Small intestine (tissue), 16 donors: ENCODE data around the gene CHRM4. TPM values are rescaled to one million over a fixed set of nuclear protein-coding genes. Genes with fewer than 3 reads are reported as not detected.

ENCODE experiments used
- DNase-seq, 2 donors: peaks; one replicate each; pipeline versions ENCODE4 v3.0.0 to v3.0.0-alpha.2; 2013
- FAIRE-seq: peaks from 2 replicates; lab custom pipeline; 2012; peaks lifted over from hg19 to GRCh38; lab: Jason Lieb, UNC
- H3K27ac ChIP-seq, 3 donors: one replicate each; pipeline ENCODE4 v1.5.1; 2013; ENCODE audit warnings: low read length in 2 of 3, mild to moderate bottlenecking in 2 of 3, control low read depth in 1 of 3, inconsistent platforms in 1 of 3, low read depth in 1 of 3, moderate library complexity in 1 of 3
- H3K27me3 ChIP-seq, 3 donors: one replicate each; pipeline ENCODE4 v1.6.1; 2013; ENCODE audit warnings: low read length in 3 of 3, inconsistent platforms in 1 of 3; ENCODE audit not compliant: control insufficient read depth in 3 of 3, insufficient read depth in 3 of 3
- H3K36me3 ChIP-seq, 3 donors: one replicate each; pipeline ENCODE4 v1.6.1; 2013; ENCODE audit warnings: low read length in 3 of 3, inconsistent platforms in 1 of 3, low read depth in 1 of 3, mild to moderate bottlenecking in 1 of 3, moderate library complexity in 1 of 3; ENCODE audit not compliant: control insufficient read depth in 3 of 3, insufficient read depth in 2 of 3
- H3K4me1 ChIP-seq, 3 donors: one replicate each; pipeline ENCODE4 v1.6.1; 2013; ENCODE audit warnings: low read length in 2 of 3, inconsistent platforms in 1 of 3, low read depth in 1 of 3, mild to moderate bottlenecking in 1 of 3, moderate library complexity in 1 of 3; ENCODE audit not compliant: control insufficient read depth in 3 of 3, insufficient read depth in 2 of 3
- H3K4me3 ChIP-seq, 3 donors: one replicate each; pipeline ENCODE4 v1.5.1; 2013; ENCODE audit warnings: low read length in 3 of 3, control low read depth in 1 of 3, inconsistent platforms in 1 of 3, low read depth in 1 of 3, mild to moderate bottlenecking in 1 of 3, moderate library complexity in 1 of 3
- H3K9me3 ChIP-seq, 2 donors: one replicate each; pipeline ENCODE4 v1.6.1; 2013; ENCODE audit warnings: low read depth in 1 of 2, low read length in 1 of 2; ENCODE audit not compliant: control insufficient read depth in 2 of 2, insufficient read depth in 1 of 2
- WGBS, 3 donors: extraction: QIAGEN DNeasy Blood & Tissue Kit; methylation state at CpG; one replicate each; pipeline ENCODE4 v1.1.7; 2013; 5-methylcytosine and 5-hydroxymethylcytosine counted together
- long read RNA-seq, 10 donors: transcript quantifications; one replicate each; lab custom pipeline, GENCODE V29; 2026
- polyA plus RNA-seq, 4 donors: library from polyadenylated mRNA; stranded (reverse) in 3 of 4; unstranded in 1 of 4; fragments of 200-250 nt in 3 of 4; fragments of 120-200 nt in 1 of 4; gene quantifications; one replicate each; pipeline versions ENCODE4 v1.2.1 to v1.2.3, GENCODE V29; 2013
- donor health status: healthy with polysubstance abuse.
- donor health status: control.
- donor health status: control.
- donor health status: Bipolar disorder and iron deficiency.
- donor health status: healthy.

The CHRM4 gene
- 1 to 10 TPM in 3 of 4 donors, not detected in 1; 3.1 to 7.8 (median 5.8) TPM for polyA plus RNA-seq
- long read RNA-seq, donor 1, transcript CHRM4-201 (1 exons, 1,511 nt), result major isoform, 5 of 5 reads
- long read RNA-seq, donor 1, partial matches to known transcripts, result 0 of 5 reads
- long read RNA-seq, donor 1, other reads (novel, unspliced or antisense), result 0 of 5 reads
- long read RNA-seq, donor 2, result 0 reads
- long read RNA-seq, donor 3, result 0 reads
- long read RNA-seq, donor 4, result 0 reads
- long read RNA-seq, donor 5, partial matches to known transcripts, result 0 of 1 reads
- long read RNA-seq, donor 5, other reads (novel, unspliced or antisense), result 0 of 1 reads
- long read RNA-seq, donor 6, partial matches to known transcripts, result 0 of 1 reads
- long read RNA-seq, donor 6, other reads (novel, unspliced or antisense), result 0 of 1 reads
- long read RNA-seq, donor 7, result 0 reads
- long read RNA-seq, donor 8, result 0 reads
- long read RNA-seq, donor 9, result 0 reads
- long read RNA-seq, donor 10, partial matches to known transcripts, result 0 of 4 reads
- long read RNA-seq, donor 10, other reads (novel, unspliced or antisense), result 0 of 4 reads

DNA sequence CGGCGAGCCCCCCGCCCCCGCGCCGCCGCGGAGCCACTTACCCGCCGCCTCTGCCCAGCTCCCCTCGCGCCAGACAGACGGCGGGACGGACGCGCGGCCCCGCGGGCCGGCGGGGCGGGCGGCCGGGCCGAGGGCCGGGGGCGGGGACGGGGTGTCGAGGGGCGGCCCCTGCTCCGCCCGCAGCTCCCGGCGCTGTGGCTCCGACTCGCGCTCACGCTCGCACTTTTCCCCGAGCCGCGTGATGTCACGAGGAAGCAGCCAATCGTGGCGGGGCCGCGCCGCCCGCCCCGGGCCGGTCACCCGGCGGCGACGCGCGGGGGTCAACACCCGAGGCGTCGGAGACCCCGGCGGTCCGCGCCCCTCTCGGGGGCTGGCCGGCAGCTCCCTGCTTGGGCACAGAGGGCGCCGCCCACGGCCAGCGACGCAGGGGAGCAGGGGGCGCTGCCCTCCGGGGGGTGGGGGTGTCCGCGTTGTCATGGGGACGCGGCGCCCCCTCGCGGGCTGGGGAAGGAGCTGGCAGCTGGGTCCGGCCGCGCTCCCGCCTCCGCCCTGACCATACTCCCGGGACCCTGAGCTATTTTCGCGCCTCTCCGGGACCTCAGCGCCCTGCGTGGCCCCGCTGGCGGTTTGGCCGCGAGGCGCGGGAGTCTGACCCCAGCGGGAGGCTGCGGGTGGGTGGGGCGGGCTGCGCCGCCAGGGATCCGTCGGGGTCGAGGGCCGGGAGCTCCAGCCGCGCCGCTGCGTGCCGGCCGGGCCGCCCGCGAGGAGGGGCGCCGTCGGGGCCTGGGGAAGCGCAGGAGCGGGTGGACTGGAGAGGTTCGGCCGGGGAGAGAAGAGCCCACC lies at the start of gene CHRM4:
TSS of gene CHRM4 (minus strand) at position 199 of the 843 bp plus-strand sequence. CDS start 5,219 bp downstream, outside the sequence.
- H3K27ac ChIP-seq, result peak within 1 kb of the TSS in 1 of 3 donors; percentile 8
- H3K27me3 ChIP-seq, result peaks cover 3 to 46% (median 20%) of the 10 kb centered on the region in 3 donors
- DNase-seq (peak; percentile 50 to 73), FAIRE-seq (no peak)
- H3K9me3 ChIP-seq, result no peaks in the 10 kb centered on the region
- H3K4me3 ChIP-seq, result peak within 1 kb of the TSS; percentile 16 to 59 (median 48)
- 1 to 2% (median 1%) methylated on average over 53 to 123 of the region's 123 CpGs for WGBS, 3 donors
- H3K36me3 ChIP-seq, result peaks cover 0 to 17% (median 0%) of the 10 kb centered on the region in 3 donors
- peaks cover 3 to 38% (median 6%) of the 10 kb centered on the region in 3 donors for H3K4me1 ChIP-seq

DNA sequence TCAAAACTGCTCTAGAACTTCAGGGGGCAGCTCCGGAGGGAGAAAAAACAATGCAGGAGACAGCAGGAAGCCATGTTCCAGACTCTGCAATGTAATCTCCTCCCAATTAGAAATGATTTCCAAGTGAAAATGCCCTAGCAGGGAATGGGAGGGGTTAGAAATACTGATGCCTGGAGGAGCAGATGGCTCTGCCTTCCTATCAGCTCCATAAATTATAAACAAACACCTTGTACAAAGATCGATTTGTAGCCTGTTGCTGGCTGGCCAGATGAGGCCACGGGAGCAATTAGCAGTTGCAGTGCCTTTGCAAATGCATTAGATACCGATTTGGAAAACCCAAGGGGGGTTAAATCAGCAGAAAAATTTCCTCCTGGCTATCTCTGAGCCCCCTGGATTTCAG lies 46.6 kb upstream of the CHRM4 start:
- WGBS, 3 donors, result 9 to 42% (median 30%) methylated on average over 4 of the region's 4 CpGs
- FAIRE-seq (no peak), DNase-seq (peak; percentile 54 to 84)
- Histone ChIP-seq H3K4me1 (peaks cover 0 to 15% (median 0%) of the 10 kb centered on the region in 3 donors), H3K36me3 (peaks cover 0 to 34% (median 9%) of the 10 kb centered on the region in 3 donors), H3K27me3 (no peaks in the 10 kb centered on the region), H3K4me3 (no peak overlapping the region), H3K27ac (no peak overlapping the region), H3K9me3 (no peaks in the 10 kb centered on the region)

DNA sequence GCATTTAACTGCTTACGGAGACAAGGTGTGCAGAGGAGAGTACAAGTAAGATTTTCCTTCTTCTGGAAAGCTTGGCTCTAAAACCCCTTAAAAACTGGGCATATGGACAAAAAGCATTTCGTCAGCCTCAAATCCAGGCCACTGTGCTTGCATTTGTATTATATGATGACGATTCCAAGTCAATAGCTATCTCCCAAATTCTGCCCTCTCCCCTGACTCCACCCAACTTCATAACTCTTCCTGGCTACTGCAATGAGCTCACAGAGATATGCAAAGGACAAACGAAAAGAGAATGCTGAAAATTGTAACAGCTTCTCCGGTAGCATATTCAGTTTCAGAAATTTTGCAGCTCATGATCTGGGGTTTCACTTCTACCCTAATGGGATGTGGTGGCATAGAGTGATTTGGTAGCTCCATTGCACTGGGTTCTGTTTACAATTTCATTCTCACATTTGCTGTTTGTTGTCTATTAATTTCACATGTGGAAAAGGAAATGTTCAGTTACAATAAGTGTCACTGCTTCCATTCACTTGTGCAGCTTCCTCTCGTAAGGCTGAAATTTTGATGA lies 45.6 kb upstream of the CHRM4 start:
- H3K27me3 ChIP-seq, result no peaks in the 10 kb centered on the region
- H3K4me1 ChIP-seq, result peaks cover 0 to 15% (median 0%) of the 10 kb centered on the region in 3 donors
- 75 to 90% (median 82%) methylated on average over 6 of the region's 6 CpGs for WGBS, 3 donors
- no peaks in the 10 kb centered on the region for H3K9me3 ChIP-seq
- H3K27ac ChIP-seq, result no peak overlapping the region
- DNase-seq, result no peak
- H3K36me3 ChIP-seq, result peaks cover 0 to 34% (median 16%) of the 10 kb centered on the region in 3 donors
- H3K4me3 ChIP-seq, result no peak overlapping the region
- FAIRE-seq, result no peak

DNA sequence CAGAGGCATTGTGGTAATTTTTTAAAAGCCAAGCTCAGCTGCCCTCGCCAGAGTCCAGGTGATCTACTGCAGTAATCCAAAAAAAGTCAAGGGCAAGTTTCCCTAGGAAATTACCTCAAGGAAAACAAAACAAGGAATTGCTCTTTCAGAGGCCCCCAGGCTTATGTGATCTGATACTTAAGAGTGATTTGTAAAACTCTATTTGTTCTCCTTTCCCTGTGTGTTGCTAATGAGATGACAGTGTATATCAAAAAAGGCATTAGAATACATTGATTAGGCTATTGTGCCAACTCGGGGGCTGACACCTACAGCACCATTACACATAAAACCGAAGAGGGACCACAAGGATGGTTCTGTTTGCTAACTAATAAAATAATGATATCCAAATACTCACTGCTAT lies 44.5 kb upstream of the CHRM4 start:
- peaks cover 0 to 31% (median 15%) of the 10 kb centered on the region in 3 donors for H3K36me3 ChIP-seq
- H3K27me3 ChIP-seq, result no peaks in the 10 kb centered on the region
- DNase-seq, result no peak
- H3K4me3 ChIP-seq, result no peak overlapping the region
- H3K9me3 ChIP-seq, result no peaks in the 10 kb centered on the region
- peaks cover 0 to 15% (median 0%) of the 10 kb centered on the region in 3 donors for H3K4me1 ChIP-seq
- WGBS, 3 donors, result 81 to 85% (median 82%) methylated on average over 3 of the region's 3 CpGs
- FAIRE-seq, result no peak
- H3K27ac ChIP-seq, result no peak overlapping the region

DNA sequence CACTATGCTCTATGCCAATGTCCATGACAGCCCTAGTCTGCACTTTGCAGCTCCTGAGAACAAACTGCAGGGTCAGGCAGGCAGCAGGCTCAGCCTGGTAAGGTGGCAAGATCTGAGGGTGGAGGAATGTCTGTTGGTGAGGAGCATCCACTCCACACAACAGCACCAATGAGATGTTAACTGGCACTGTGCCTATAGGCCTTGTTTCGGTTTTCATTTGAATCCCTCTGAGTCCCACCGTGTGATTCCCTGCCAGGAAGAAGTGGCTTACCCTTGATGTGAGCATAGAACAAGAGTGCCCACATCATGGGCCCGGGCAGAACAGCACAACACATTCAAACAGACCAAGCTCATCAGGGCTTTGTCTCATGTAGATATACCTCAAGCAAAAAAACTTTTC lies 44.1 kb upstream of the CHRM4 start:
- no peak for FAIRE-seq
- Histone ChIP-seq H3K4me3 (no peak overlapping the region), H3K27me3 (no peaks in the 10 kb centered on the region), H3K27ac (no peak overlapping the region), H3K36me3 (peaks cover 0 to 34% (median 15%) of the 10 kb centered on the region in 3 donors), H3K4me1 (peaks cover 0 to 15% (median 0%) of the 10 kb centered on the region in 3 donors), H3K9me3 (no peaks in the 10 kb centered on the region)
- WGBS, 3 donors, result 44 to 50% (median 49%) methylated on average over 3 of the region's 3 CpGs
- DNase-seq, result peak in 1 of 2 donors; percentile 41

DNA sequence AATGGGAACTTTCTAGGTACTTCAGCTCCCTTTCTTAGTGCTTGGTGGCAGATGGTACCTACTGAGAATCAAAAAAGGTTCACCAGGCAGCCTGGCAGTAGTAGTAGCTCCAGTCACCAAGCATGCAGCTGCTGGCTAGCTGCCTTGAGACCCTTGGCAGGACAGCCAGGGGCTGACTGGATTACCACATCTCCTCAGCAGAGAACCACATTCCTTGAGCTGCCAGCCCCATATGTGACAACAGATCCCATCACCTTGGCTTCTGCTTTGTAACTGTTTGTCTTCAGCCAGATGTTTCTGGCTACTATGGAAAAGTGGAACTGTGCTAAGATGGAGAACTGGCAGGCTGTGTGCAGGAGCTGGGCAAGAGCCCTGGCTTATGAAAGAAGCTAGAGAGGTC lies 39.6 kb upstream of the CHRM4 start:
- Histone ChIP-seq H3K4me3 (no peak overlapping the region), H3K4me1 (no peaks in the 10 kb centered on the region), H3K27me3 (no peaks in the 10 kb centered on the region), H3K36me3 (peaks cover 1 to 40% (median 21%) of the 10 kb centered on the region in 3 donors), H3K27ac (no peak overlapping the region), H3K9me3 (no peaks in the 10 kb centered on the region)
- FAIRE-seq (no peak), DNase-seq (no peak)

DNA sequence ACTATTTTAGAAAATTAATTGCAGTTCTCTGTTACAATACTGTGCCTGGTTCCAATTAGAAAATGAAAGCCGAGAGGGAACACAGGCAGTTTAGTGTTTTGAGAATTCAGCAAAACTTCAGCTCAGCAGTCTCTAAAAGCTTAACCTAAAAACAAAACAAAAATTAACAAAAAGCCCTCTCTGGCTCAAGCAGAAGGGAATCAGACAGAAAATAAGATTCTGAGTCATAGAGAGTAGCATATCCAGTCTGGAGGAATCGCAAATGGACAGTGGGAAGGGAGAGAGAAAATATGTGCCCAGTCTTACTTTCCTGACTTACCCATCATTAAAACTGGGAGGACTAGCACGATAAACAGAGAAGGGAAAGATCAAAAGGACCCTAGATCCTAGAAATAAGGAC lies 38.1 kb upstream of the CHRM4 start:
- Histone ChIP-seq H3K4me3 (no peak overlapping the region), H3K4me1 (no peaks in the 10 kb centered on the region), H3K27ac (no peak overlapping the region), H3K36me3 (peaks cover 4 to 40% (median 21%) of the 10 kb centered on the region in 3 donors), H3K27me3 (no peaks in the 10 kb centered on the region), H3K9me3 (no peaks in the 10 kb centered on the region)
- FAIRE-seq, result no peak
- no peak for DNase-seq
- 87 to 95% (median 93%) methylated on average over 3 of the region's 3 CpGs for WGBS, 3 donors

DNA sequence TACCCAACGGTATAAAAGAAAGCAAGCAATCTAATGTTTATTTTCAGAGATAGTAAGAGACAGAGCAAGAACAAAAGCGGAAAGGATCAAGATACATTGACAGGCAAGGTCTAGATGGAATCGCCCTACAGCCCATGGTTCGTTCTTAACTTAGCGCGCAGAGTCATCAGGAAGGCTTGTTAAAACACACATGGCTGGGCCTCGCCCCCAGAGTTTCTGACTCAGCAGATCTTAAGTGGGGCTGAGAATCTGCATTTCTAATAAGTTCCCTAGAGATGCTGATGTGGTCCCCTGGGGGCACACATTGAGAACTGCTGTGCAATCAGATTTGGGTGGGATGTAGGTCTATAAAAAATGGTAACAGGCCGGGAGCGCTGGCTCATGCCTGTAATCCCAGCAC lies 35.8 kb upstream of the CHRM4 start:
- DNase-seq (no peak), FAIRE-seq (no peak)
- 92 to 93% (median 93%) methylated on average over 9 of the region's 9 CpGs for WGBS, 3 donors
- Histone ChIP-seq H3K9me3 (no peaks in the 10 kb centered on the region), H3K27ac (no peak overlapping the region), H3K36me3 (peaks cover 4 to 30% (median 9%) of the 10 kb centered on the region in 3 donors), H3K27me3 (no peaks in the 10 kb centered on the region), H3K4me3 (no peak overlapping the region), H3K4me1 (no peaks in the 10 kb centered on the region)
